ENCODE data around the gene APBB2.

Gene APBB2

GRCh38 chr4:40881096-40881495 is 333.2 kb downstream of the APBB2 start:
- no peak for DNase-seq

- no peak for DNase-seq
Observed at GRCh38 chr4:40878548-40879055, 335.7 kb downstream of the APBB2 start.

- no peak for DNase-seq
Observed at GRCh38 chr4:40877081-40877480, 337.3 kb downstream of the APBB2 start.

GRCh38 chr4:40875507-40876150 is 338.7 kb downstream of the APBB2 start:
- DNase-seq = no peak

GRCh38 chr4:40874901-40875300 is 339.4 kb downstream of the APBB2 start:
- no peak for DNase-seq

GRCh38 chr4:40874331-40874730 is 340.0 kb downstream of the APBB2 start:
- no peak for DNase-seq

- DNase-seq = no peak
Observed at GRCh38 chr4:40871695-40872250, 342.6 kb downstream of the APBB2 start.

GRCh38 chr4:40870150-40870549 is 344.2 kb downstream of the APBB2 start:
- no peak for DNase-seq

GRCh38 chr4:40865696-40866095 is 348.6 kb downstream of the APBB2 start:
- DNase-seq = no peak

GRCh38 chr4:40864531-40864930 is 349.8 kb downstream of the APBB2 start:
- DNase-seq = no peak

- no peak for DNase-seq
Observed at GRCh38 chr4:40858962-40859361, 355.4 kb downstream of the APBB2 start.

- DNase-seq = no peak
Observed at GRCh38 chr4:40857956-40858355, 356.4 kb downstream of the APBB2 start.

GRCh38 chr4:40856840-40857362 is 357.4 kb downstream of the APBB2 start:
- DNase-seq = peak in 3 of 4 experiments; percentile 5 to 20 (median 8)

- DNase-seq = no peak
Observed at GRCh38 chr4:40856277-40856839, 358.0 kb downstream of the APBB2 start.

- no peak for DNase-seq
Observed at GRCh38 chr4:40850496-40850895, 363.8 kb downstream of the APBB2 start.

GRCh38 chr4:40848940-40849339 is 365.4 kb downstream of the APBB2 start:
- DNase-seq = no peak

GRCh38 chr4:40848251-40848650 is 366.1 kb downstream of the APBB2 start:
- DNase-seq = no peak

GRCh38 chr4:40846532-40846931 is 367.8 kb downstream of the APBB2 start:
- no peak for DNase-seq

- no peak for DNase-seq
Observed at GRCh38 chr4:40845154-40845835, 369.0 kb downstream of the APBB2 start.

GRCh38 chr4:40844261-40844660 is 370.1 kb downstream of the APBB2 start:
- DNase-seq = no peak

- no peak for DNase-seq
Observed at GRCh38 chr4:40843696-40844095, 370.6 kb downstream of the APBB2 start.

- DNase-seq = no peak
Observed at GRCh38 chr4:40842725-40843423, 371.5 kb downstream of the APBB2 start.

GRCh38 chr4:40842318-40842717 is 372.0 kb downstream of the APBB2 start:
- no peak for DNase-seq
